BLaER1 treated with 17β-estradiol and CSF1 and Interleukin-3, amounts not matched to agents 10 nM and 100 nM (cell line): ENCODE results near the gene ZSCAN10.

ENCODE experiments used
- H3K27ac ChIP-seq, 11 experiments: shearing (Covaris generic); formaldehyde crosslinking; 2 replicates each; pipeline ENCODE4 v1.8.1; 2022
- H3K27me3 ChIP-seq, 11 experiments: shearing (Covaris generic); formaldehyde crosslinking; 2 replicates each; pipeline ENCODE4 v1.8.1; 2022
- H3K36me3 ChIP-seq, 11 experiments: shearing (Covaris generic); formaldehyde crosslinking; 2 replicates each; pipeline ENCODE4 v1.8.1; 2022
- H3K4me1 ChIP-seq, 10 experiments: shearing (Covaris generic); formaldehyde crosslinking; 2 replicates each; pipeline ENCODE4 v1.8.1; 2022
- H3K4me2 ChIP-seq, 11 experiments: shearing (Covaris generic); formaldehyde crosslinking; 2 replicates each; pipeline ENCODE4 v1.8.1; 2022
- H3K4me3 ChIP-seq, 10 experiments: shearing (Covaris generic); formaldehyde crosslinking; 2 replicates each; pipeline ENCODE4 v1.8.1; 2022
- H3K9ac ChIP-seq, 11 experiments: shearing (Covaris generic); formaldehyde crosslinking; 2 replicates each; pipeline ENCODE4 v1.8.1; 2022
- H3K9me3 ChIP-seq, 11 experiments: shearing (Covaris generic); formaldehyde crosslinking; replicated peaks in 1 of 11; 2 replicates each; pipeline ENCODE4 v1.8.1; 2022
- H4K20me1 ChIP-seq, 11 experiments: shearing (Covaris generic); formaldehyde crosslinking; 2 replicates each; pipeline ENCODE4 v1.8.1; 2022
- Cebpa-rat ChIP-seq, 11 experiments: shearing (Covaris generic); IDR thresholded peaks; 2 replicates each; pipeline ENCODE4 v1.8.1; 2022

Gene ZSCAN10

GRCh38 chr16:3138342-3138741 lies 39.2 kb upstream of the ZSCAN10 start:
- peak overlapping the region in 6 of 11 experiments; percentile 9 to 31 (median 24); a peak in 7 of 22 replicates for H3K27ac ChIP-seq
- no peaks in the 10 kb centered on the region for H3K27me3 ChIP-seq
- H3K9ac ChIP-seq: peak overlapping the region in 9 of 11 experiments; percentile 2 to 50 (median 31); a peak in 15 of 22 replicates
- H3K36me3 ChIP-seq: peaks cover 19 to 60% (median 43%) of the 10 kb centered on the region in 11 experiments; a peak in 20 of 22 replicates
- H3K9me3 ChIP-seq: no peaks in the 10 kb centered on the region
- H3K4me2 ChIP-seq: peak overlapping the region; percentile 54 to 81 (median 71)
- H4K20me1 ChIP-seq: peaks cover 0 to 33% (median 3%) of the 10 kb centered on the region in 11 experiments; a peak in 5 of 22 replicates
- no peak for TF ChIP-seq Cebpa-rat (IDR thresholded peaks at IDR 0.05)
- no peak overlapping the region; a peak in 1 of 20 replicates for H3K4me3 ChIP-seq
- H3K4me1 ChIP-seq: peaks cover 34 to 43% (median 39%) of the 10 kb centered on the region in 10 experiments

- Histone ChIP-seq H4K20me1 (peaks cover 0 to 29% (median 3%) of the 10 kb centered on the region in 11 experiments; a peak in 6 of 22 replicates), H3K4me3 (no peak overlapping the region), H3K27ac (peak overlapping the region in 3 of 11 experiments; percentile 9 to 29 (median 12); a peak in 5 of 22 replicates)
Measured at GRCh38 chr16:3137267-3137666, 38.2 kb upstream of the ZSCAN10 start.

GRCh38 chr16:3135126-3135715 lies 36.1 kb upstream of the ZSCAN10 start:
- no peak for TF ChIP-seq Cebpa-rat (IDR thresholded peaks at IDR 0.05)
- Histone ChIP-seq H3K27ac (peak overlapping the region; percentile 74 to 89 (median 82); a peak in 21 of 22 replicates), H3K36me3 (peaks cover 10 to 48% (median 38%) of the 10 kb centered on the region in 11 experiments; a peak in 20 of 22 replicates), H3K4me3 (peak overlapping the region; percentile 81 to 98 (median 86)), H3K9ac (peak overlapping the region; percentile 85 to 94 (median 91)), H4K20me1 (peaks cover 0 to 21% (median 0%) of the 10 kb centered on the region in 11 experiments; a peak in 5 of 22 replicates), H3K9me3 (no peaks in the 10 kb centered on the region), H3K27me3 (no peaks in the 10 kb centered on the region), H3K4me2 (peak overlapping the region; percentile 75 to 95 (median 88)), H3K4me1 (peaks cover 45 to 63% (median 59%) of the 10 kb centered on the region in 10 experiments)

More at GRCh38 chr16:3137267-3137666, 38.2 kb upstream of the ZSCAN10 start:
- Histone ChIP-seq H3K9ac (peak overlapping the region in 7 of 11 experiments; percentile 23 to 54 (median 40); a peak in 8 of 22 replicates), H3K9me3 (no peaks in the 10 kb centered on the region), H3K27me3 (no peaks in the 10 kb centered on the region), H3K4me2 (peak overlapping the region; percentile 54 to 81 (median 71); a peak in 17 of 22 replicates), H3K36me3 (peaks cover 14 to 51% (median 43%) of the 10 kb centered on the region in 11 experiments; a peak in 20 of 22 replicates), H3K4me1 (peaks cover 45 to 53% (median 48%) of the 10 kb centered on the region in 10 experiments)
- TF ChIP-seq Cebpa-rat (IDR thresholded peaks at IDR 0.05): no peak

- H3K27ac ChIP-seq: peak within 1 kb of the TSS; percentile 77 to 97 (median 93)
- peak within 1 kb of the TSS; percentile 89 to 99 (median 94) for H3K9ac ChIP-seq
- H3K36me3 ChIP-seq: peaks cover 13 to 46% (median 39%) of the 10 kb centered on the region in 11 experiments; a peak in 20 of 22 replicates
- peaks cover 50 to 69% (median 65%) of the 10 kb centered on the region in 10 experiments for H3K4me1 ChIP-seq
- H4K20me1 ChIP-seq: peaks cover 0 to 21% (median 0%) of the 10 kb centered on the region in 11 experiments; a peak in 5 of 22 replicates
- peak within 1 kb of the TSS; percentile 82 to 98 (median 91) for H3K4me2 ChIP-seq
- H3K27me3 ChIP-seq: no peaks in the 10 kb centered on the region
- no peak for TF ChIP-seq Cebpa-rat (IDR thresholded peaks at IDR 0.05)
- no peaks in the 10 kb centered on the region for H3K9me3 ChIP-seq
- peak within 1 kb of the TSS; percentile 81 to 98 (median 86) for H3K4me3 ChIP-seq
Measured at GRCh38 chr16:3134338-3135125, 35.4 kb upstream of the ZSCAN10 start, which contains the start of gene ZNF213. ZNF213 (plus strand) TSS chr16:3135029; CDS start chr16:3137281, 2,252 bp downstream.

GRCh38 chr16:3133844-3134243 lies 34.8 kb upstream of the ZSCAN10 start:
- H3K9ac ChIP-seq: peak overlapping the region; percentile 89 to 99 (median 94)
- H3K4me2 ChIP-seq: peak overlapping the region; percentile 70 to 98 (median 89)
- H3K27ac ChIP-seq: peak overlapping the region; percentile 65 to 97 (median 93)
- no peaks in the 10 kb centered on the region for H3K27me3 ChIP-seq
- peaks cover 0 to 16% (median 0%) of the 10 kb centered on the region in 11 experiments; a peak in 5 of 22 replicates for H4K20me1 ChIP-seq
- H3K9me3 ChIP-seq: no peaks in the 10 kb centered on the region
- peaks cover 54 to 72% (median 69%) of the 10 kb centered on the region in 10 experiments for H3K4me1 ChIP-seq
- no peak for TF ChIP-seq Cebpa-rat (IDR thresholded peaks at IDR 0.05)
- peak overlapping the region; percentile 81 to 98 (median 86) for H3K4me3 ChIP-seq
- peaks cover 16 to 43% (median 32%) of the 10 kb centered on the region in 11 experiments; a peak in 20 of 22 replicates for H3K36me3 ChIP-seq

GRCh38 chr16:3131755-3132377 lies 32.8 kb upstream of the ZSCAN10 start:
- no peak for TF ChIP-seq Cebpa-rat (IDR thresholded peaks at IDR 0.05)
- Histone ChIP-seq H3K27me3 (no peaks in the 10 kb centered on the region), H3K9me3 (no peaks in the 10 kb centered on the region), H3K4me1 (peaks cover 38 to 57% (median 53%) of the 10 kb centered on the region in 10 experiments), H3K36me3 (peaks cover 12 to 58% (median 36%) of the 10 kb centered on the region in 11 experiments; a peak in 20 of 22 replicates), H3K9ac (no peak overlapping the region), H3K27ac (no peak overlapping the region), H3K4me2 (peak overlapping the region in 8 of 11 experiments; percentile 12 to 90 (median 41); a peak in 10 of 22 replicates), H4K20me1 (peaks cover 0 to 10% (median 0%) of the 10 kb centered on the region in 11 experiments; a peak in 3 of 22 replicates), H3K4me3 (no peak overlapping the region)

GRCh38 chr16:3129137-3130131 lies 30.3 kb upstream of the ZSCAN10 start:
- peak overlapping the region; percentile 37 to 68 (median 48); a peak in 19 of 20 replicates for H3K4me3 ChIP-seq
- no peak for TF ChIP-seq Cebpa-rat (IDR thresholded peaks at IDR 0.05)
- peaks cover 36 to 58% (median 46%) of the 10 kb centered on the region in 10 experiments for H3K4me1 ChIP-seq
- H3K27ac ChIP-seq: peak overlapping the region in 7 of 11 experiments; percentile 1 to 64 (median 30); a peak in 7 of 22 replicates
- peak overlapping the region; percentile 4 to 74 (median 50); a peak in 19 of 22 replicates for H3K9ac ChIP-seq
- peak overlapping the region; percentile 65 to 98 (median 87) for H3K4me2 ChIP-seq
- H3K27me3 ChIP-seq: no peaks in the 10 kb centered on the region
- H3K9me3 ChIP-seq: no peaks in the 10 kb centered on the region
- H3K36me3 ChIP-seq: peaks cover 12 to 61% (median 36%) of the 10 kb centered on the region in 11 experiments; a peak in 20 of 22 replicates
- peaks cover 0 to 10% (median 0%) of the 10 kb centered on the region in 11 experiments; a peak in 3 of 22 replicates for H4K20me1 ChIP-seq
